ENCODE results near the gene SIRT6. TPM values are rescaled to one million over a fixed set of nuclear protein-coding genes. Genes with fewer than 3 reads are reported as not detected.

SIRT6 gene
- total and polyA plus RNA-seq, 2 of the 4 experiments (the other 2 are of a cell fraction): 3.9 to 25.3 TPM

GRCh38 chr19:4173479-4174212 lies 8.7 kb downstream of the SIRT6 start:
- H2AFZ ChIP-seq (replicated peaks; ENCODE audit: low read length, poor library complexity): no peak overlapping the region
- no peak overlapping the region for H4K5ac ChIP-seq (ENCODE audit: low read depth, low read length)
- peaks cover 15% of the 10 kb centered on the region; the same call in 1 of the 2 replicates for H3K36me3 ChIP-seq (ENCODE audit: control insufficient read depth, insufficient read depth, low read length)
- H2AK9ac ChIP-seq (replicated peaks; ENCODE audit: low read depth, low read length, poor library complexity): no peak overlapping the region
- ChIA-PET POLR2A (ENCODE audit: unreplicated experiment) (no interaction called here), CTCF (no interaction called here)
- ATAC-seq (ENCODE audit: low read depth): no peak; the same call in 1 of the 2 replicates
- no peak overlapping the region for H3K14ac ChIP-seq (replicated peaks; ENCODE audit: low read depth, low read length)
- H2AK5ac ChIP-seq (ENCODE audit: low read depth, low read length): no peak overlapping the region
- no peaks in the 10 kb centered on the region for H3K79me1 ChIP-seq (ENCODE audit: low read depth in 1 of 2, low read length in 2 of 2)
- no peak overlapping the region for H2BK5ac ChIP-seq (ENCODE audit: low read depth, low read length, poor library complexity, severe bottlenecking)
- no peaks in the 10 kb centered on the region for H3K9me1 ChIP-seq (ENCODE audit: insufficient read depth, low read length)
- H3K27ac ChIP-seq (ENCODE audit: insufficient read depth, low read length): no peak overlapping the region
- DNase-seq: no peak
- no peak overlapping the region for H4K91ac ChIP-seq (ENCODE audit: insufficient read depth, low read depth, low read length)
- H3K27me3 ChIP-seq (ENCODE audit: control insufficient read depth, insufficient read depth, low read length): peaks cover 5% of the 10 kb centered on the region; the same call in 1 of the 2 replicates
- H2BK20ac ChIP-seq (ENCODE audit: low read depth, low read length): no peak overlapping the region
- H3K23ac ChIP-seq (ENCODE audit: low read depth, low read length): no peak overlapping the region
- no peaks in the 10 kb centered on the region for H3K9me3 ChIP-seq (ENCODE audit: control insufficient read depth, insufficient read depth, low read length)
- no peak overlapping the region for H3K4me3 ChIP-seq (ENCODE audit: insufficient read depth, low read depth, low read length)
- H3K9ac ChIP-seq (ENCODE audit: low read depth, low read length): no peak overlapping the region
- no peak overlapping the region for H2BK120ac ChIP-seq (ENCODE audit: low read depth, low read length)
- BruUV-seq (replicated peaks): no TSS peak
- H3K4ac ChIP-seq (ENCODE audit: low read depth, low read length): no peak overlapping the region
- in situ Hi-C loops (cut with MboI; ENCODE audit: low sequenced_read_pairs) (no loop called here), intact Hi-C loops (cut with micrococcal nuclease) (no loop called here), dilution Hi-C loops (cut with HindIII; ENCODE audit: low sequenced_read_pairs, unreplicated experiment) (no loop called here)
- no peak overlapping the region for H3K18ac ChIP-seq (ENCODE audit: low read depth, low read length)
- H3K4me1 ChIP-seq (ENCODE audit: control insufficient read depth, insufficient read depth, low read length): no peaks in the 10 kb centered on the region
- no peak overlapping the region for H2BK15ac ChIP-seq (ENCODE audit: low read depth, low read length)
- H3K4me2 ChIP-seq (ENCODE audit: low read depth, low read length): no peak overlapping the region
- WGBS, 2 experiments (ENCODE audit: extremely low coverage in 2 of 2, insufficient read length in 1 of 2): 0% methylated on average over 1 of the region's 11 CpGs; no CpG with 5 or more reads in 1 of the 2 experiments
- no peak overlapping the region for H4K8ac ChIP-seq (ENCODE audit: low read depth in 2 of 2, low read length in 2 of 2)
- H4K20me1 ChIP-seq (ENCODE audit: insufficient read depth, low read length): peaks cover 12% of the 10 kb centered on the region
- H3K56ac ChIP-seq (ENCODE audit: extremely low read depth, insufficient read depth, low read length): no peak overlapping the region
- TF ChIP-seq POLR2A (IDR thresholded peaks at IDR 0.05; ENCODE audit: low read depth, low read length) (no peak), MAZ (IDR thresholded peaks at IDR 0.05; ENCODE audit: borderline replicate concordance, low read depth, low read length) (no peak), BHLHE40 (IDR thresholded peaks at IDR 0.05; ENCODE audit: low read depth, low read length) (no peak), MXI1 (IDR thresholded peaks at IDR 0.05; ENCODE audit: borderline replicate concordance, low read depth, low read length) (no peak), CHD1 (IDR thresholded peaks at IDR 0.05; ENCODE audit: low read depth, low read length) (no peak), RCOR1 (IDR thresholded peaks at IDR 0.05; ENCODE audit: insufficient replicate concordance, low read length) (no peak), MAFK (IDR thresholded peaks at IDR 0.05; ENCODE audit: low read depth, low read length) (no peak), RAD21 (IDR thresholded peaks at IDR 0.05; ENCODE audit: low read length) (no peak), RFX5 (IDR thresholded peaks at IDR 0.05; ENCODE audit: low read depth, low read length) (no peak), SMC3 (IDR thresholded peaks at IDR 0.05; ENCODE audit: low read depth, low read length) (no peak), CTCF (conservative IDR thresholded peaks at IDR 0.05; ENCODE audit: low read depth, low read length) (no peak), CEBPB (IDR thresholded peaks at IDR 0.05; ENCODE audit: low read depth, low read length) (no peak), FOS (IDR thresholded peaks at IDR 0.05; ENCODE audit: low read depth, low read length) (no peak), USF2 (IDR thresholded peaks at IDR 0.05; ENCODE audit: low read depth, low read length) (no peak), NFE2L2 (IDR thresholded peaks at IDR 0.05; ENCODE audit: low read depth, low read length) (no peak)
- TF ChIP-seq, protein P1, sequence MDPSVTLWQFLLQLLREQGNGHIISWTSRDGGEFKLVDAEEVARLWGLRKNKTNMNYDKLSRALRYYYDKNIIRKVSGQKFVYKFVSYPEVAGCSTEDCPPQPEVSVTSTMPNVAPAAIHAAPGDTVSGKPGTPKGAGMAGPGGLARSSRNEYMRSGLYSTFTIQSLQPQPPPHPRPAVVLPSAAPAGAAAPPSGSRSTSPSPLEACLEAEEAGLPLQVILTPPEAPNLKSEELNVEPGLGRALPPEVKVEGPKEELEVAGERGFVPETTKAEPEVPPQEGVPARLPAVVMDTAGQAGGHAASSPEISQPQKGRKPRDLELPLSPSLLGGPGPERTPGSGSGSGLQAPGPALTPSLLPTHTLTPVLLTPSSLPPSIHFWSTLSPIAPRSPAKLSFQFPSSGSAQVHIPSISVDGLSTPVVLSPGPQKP (IDR thresholded peaks at IDR 0.05; ENCODE audit: borderline replicate concordance, low read depth, low read length): no peak
